Ovary (tissue), 3 donors: ENCODE measurements around the gene KIF14.

ENCODE experiments used
- CTCF ChIP-seq, 3 donors: fragments of 450-650 bp in 2 of 3; fragments of 200-600 bp in 1 of 3; IDR thresholded peaks; one replicate each; pipeline versions ENCODE4 v1.5.1 to v1.8.0; 2016 to 2022; ENCODE audit warnings: antibody characterized with exemption in 3 of 3, mild to moderate bottlenecking in 1 of 3
- EP300 ChIP-seq: sonication (generic); formaldehyde crosslinking; IDR thresholded peaks from one replicate; pipeline ENCODE4 v1.6.1; 2017; ENCODE audit warnings: antibody characterized with exemption
- POLR2A ChIP-seq: fragments of 450-650 bp; IDR thresholded peaks from one replicate; pipeline ENCODE4 v1.6.1; 2017; ENCODE audit warnings: antibody characterized with exemption, mild to moderate bottlenecking, moderate library complexity
- donor health status: DM: no; HTN: no; CAD: no.

GRCh38 chr1:200646515-200646914, 26.0 kb upstream of the KIF14 start:
- TF ChIP-seq CTCF (IDR thresholded peaks at IDR 0.05) (no peak), POLR2A (no peak), EP300 (no peak)
